Hippocampal formation (tissue), 2 donors: ENCODE measurements around the gene PSMB10.

ENCODE experiments used
- DNase-seq, 2 donors: peaks; one replicate each; lab custom pipeline; 2025; lab: John Stamatoyannopoulos, UW

PSMB10 gene

DNA sequence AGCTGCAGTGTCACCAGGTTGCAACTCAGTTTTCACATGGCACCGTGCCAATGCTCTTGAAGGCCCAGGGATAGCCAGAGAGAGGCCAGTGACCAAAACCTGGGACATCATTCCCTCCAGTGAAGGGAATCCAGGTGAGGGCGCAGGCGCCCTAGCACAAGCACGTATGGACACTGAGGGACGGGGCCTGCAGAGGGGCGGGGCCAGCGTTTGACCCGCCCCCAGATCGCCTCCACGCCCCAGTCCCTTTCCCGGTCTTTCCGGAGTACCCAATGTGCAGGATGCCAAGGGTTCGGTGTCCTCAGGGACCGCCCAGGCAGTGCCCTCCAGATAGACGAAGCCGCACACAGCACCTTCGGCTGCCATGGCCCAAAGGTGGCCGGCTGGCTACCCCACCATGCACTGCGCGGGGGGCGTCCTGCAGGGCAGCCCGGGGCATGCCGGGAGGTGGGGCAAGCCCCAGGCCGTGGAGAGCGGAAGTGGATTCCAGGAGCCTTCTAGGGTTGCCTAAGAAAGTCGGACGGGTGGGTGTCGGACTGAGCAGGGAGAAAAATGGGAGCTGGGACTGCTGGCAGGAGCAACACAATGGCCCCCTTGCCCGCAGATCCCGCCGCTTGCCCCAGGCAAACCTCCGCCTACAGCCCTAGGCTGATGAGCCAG is 27.1 kb upstream of the PSMB10 start:
- DNase-seq, result no peak

DNA sequence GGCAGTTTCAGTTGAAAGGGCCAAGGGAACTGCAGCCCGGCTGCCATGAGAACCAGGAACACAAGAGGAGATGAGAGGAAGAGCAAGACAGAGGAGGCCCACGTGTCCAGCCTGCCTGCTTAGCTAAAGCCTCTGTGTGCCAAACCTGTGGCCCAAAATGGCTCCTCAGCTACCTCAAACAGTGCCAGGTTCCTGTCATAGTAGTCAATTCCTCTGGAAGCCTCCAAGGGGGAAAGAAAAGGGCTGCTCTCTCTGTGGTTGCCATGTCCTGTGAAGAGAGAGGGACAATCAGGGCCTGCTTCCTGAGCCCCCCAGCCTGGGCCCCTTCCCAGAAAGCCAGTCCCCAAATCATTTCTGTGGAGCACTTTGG is 26.6 kb upstream of the PSMB10 start:
- no peak for DNase-seq

DNA sequence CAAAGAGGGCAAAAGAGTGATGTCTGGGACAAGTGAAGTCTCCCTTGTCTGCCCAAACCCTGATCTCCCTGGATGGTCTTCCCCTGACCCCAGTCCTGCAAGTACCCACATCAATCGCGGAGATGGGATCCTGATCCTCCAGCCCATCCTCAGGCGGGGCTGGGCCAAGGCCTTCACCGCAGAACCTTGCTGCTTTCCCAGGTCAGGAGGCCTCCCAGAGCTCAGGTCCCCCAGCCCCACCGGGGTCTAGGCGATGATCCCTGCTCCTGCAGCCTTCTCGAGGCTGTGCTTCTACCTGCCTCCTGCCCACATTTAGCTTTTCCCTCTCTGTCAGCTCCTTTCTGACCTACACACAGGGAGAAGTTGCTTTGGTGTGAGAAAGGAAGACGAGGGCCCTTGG is 25.5 kb upstream of the PSMB10 start:
- DNase-seq, result no peak

DNA sequence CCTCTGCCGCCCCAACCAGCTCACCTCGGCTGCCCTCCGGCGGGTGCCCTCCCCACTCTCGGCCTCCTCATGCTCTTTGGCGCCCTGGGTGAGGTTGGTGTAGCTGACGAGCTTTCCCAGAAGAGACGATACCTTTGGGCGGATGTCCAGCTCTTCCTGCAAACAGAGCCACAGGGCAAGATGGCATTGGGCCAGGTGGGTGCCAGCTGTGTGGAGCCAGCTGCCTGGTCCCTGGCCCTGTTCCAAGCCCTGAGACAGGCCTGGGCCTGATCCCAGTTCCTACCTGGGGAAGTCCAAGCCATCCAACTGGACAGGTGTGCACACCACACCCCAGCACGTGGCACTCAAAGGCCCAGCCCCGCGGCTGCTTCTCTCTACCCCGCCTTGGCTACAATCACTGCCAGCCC is 24.9 kb upstream of the PSMB10 start:
- no peak for DNase-seq

DNA sequence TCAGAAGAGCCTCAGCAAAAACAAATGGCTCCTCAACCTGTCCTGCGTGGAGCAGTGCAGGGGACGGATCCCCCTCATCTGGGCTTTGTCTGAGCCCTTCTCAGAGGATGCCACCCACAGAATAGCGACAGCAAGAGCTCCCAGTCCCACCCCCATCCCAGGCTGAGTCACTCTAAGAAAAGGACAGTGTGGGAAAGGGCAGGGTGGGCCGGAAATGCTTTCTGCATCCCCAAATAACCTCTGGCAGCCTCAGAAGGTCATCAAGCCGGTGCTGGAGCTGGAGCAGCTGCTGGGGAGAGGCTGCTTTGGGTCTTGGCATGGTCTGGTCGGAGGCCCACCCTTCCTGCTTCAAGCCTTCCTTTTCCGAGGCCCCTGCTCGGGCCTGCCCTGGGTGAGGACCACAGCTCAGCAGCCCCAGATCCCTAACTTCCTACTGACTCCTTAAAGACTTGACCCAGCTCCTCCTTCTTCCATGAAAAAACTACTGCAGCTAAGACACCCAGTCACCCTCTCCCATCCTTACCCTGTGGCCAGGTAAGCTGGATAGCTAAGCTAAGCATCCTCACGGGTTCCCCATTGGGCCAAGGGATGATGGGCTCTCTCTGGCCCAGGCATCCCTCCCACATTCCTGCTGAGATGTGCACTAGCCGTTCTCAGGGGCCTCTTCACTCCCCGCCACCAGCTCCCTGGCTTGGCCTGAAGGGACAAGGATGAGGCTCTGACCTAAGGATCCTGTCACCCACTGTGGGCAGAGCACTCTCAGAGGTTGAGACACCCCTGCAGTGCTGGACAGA is 23.1 kb upstream of the PSMB10 start:
- DNase-seq, result no peak

DNA sequence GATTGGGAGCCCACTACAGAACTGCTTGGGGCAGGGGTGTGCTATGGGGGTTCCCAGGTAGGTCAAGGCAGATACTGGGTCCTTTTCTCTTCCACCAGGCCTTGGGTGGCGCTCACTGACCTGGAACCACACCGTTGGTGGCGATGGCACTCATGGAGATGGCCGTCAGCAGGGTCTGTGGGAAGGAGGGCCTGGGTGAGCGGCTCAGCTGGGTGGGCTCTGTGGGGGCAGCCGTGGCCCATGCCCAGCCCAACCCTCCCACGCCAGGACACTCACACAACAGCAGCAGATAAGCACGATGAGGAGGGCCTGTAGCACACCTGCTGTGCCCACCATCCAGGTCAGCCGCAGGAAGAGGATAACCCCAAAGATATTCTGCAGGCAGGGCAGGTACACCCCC is 21.0 kb upstream of the PSMB10 start:
- no peak for DNase-seq

DNA sequence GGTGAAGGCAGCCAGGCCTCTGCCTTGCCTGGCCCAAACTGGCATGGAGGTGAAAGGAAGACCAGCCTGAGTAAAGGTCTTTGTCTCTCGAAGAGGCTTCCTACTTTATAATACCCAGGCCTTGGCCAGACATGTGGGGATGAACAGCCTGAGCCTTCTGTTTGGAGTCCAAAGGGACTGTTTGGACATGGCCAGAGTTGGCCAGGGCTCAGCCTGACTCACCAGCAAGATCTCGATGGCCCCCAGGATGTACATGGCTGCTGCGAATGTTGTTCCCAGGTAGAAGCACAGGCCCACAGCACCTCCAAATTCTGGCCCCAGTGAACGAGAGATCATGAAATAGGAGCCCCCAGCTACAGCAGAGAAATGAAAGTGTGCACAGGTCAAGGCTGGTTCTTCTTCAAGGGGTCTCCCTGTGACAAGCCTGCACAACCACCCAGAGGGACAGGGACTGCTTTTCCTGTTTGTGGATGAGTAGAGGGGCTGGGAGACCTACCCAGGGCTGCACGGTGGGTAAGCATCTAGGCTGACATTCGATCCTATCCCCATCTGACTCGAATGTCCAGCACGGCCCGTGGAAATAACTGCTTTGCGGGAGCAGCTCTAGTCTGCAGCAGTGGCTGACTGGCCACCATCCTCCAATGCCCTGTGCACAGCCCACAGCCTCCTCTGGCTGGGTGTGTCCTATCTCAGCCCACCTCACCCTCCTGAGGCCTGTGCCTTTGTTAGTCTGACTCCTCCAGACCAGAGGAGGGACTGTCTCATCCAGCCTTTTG is 18.0 kb upstream of the PSMB10 start:
- DNase-seq, result no peak

DNA sequence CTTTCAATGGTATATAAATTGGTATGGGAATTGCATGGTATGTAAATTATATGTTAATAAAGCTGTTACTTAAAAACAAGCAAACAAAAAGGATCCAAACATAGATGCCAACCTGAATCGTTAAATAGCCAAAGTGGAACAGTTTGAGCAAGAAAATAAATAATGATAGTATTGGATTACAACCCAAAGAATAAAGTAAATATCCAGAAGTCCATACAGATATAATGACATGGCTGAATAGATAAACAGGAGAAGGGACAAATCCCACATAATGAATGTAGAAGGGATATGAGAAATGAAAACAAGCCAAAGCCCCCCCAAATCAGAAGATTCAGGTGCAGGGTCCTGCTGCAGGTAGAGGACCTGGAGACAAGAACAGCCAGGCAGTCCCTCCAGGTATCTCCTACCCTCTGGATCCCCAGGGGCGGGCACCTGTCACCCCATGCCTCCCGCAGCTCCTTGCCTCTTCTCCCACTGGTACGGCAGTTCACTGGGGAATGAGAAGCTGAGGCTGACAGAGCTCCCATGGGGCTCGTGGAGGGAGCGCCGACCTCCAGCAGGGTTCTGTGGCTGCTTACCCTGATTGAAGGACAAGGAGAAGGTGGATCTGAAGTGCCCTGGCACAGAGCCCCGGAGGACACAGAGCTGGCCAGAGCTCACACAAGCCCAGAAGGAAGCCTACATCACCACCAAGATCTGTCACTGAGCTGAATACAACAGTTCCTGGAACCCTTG is 17.2 kb upstream of the PSMB10 start:
- DNase-seq, result no peak

DNA sequence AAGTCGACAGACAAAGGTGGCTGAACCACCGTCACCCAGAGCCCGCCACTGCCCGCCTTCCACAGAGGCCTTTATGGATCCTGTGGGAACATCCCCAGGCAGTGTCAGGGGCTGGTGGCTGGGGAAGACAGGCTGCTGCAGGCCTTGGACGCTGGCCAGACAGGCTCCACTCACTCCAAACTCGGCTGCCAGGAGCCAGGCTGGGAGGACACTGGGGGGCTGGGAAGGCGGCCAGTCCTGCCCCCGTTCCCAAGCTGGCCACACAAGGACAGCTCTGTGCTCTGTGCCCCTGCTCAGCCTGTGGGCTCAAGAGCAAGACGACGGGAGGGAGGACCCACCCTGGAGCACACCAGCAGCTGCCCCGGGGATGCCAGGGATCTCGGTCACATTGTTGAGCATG is 14.8 kb upstream of the PSMB10 start:
- DNase-seq, result peak; percentile 78 to 92

DNA sequence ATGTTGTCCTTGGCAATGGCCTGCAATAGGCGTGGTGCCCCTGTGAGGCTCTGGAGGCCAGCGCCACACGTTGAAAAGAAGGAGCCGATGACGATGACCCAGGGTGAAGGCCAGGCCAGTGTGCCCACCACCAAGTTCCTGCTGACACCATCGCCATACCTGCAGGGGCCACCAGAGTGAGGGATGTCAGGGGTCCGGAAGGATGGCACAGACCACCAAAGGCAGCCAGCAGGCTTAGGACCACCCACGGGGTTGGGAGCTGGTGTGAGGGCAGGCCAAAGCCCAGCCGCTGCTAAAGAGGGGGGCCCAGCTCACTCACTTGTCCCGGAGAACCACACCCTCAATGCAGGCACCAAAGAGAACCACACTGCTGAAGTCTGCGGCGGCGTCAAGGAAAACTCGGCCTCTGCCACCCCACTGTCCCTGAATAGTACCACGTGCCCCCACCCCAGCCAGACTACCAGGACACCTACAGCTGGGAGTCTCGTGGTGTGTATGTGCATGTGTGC is 13.7 kb upstream of the PSMB10 start:
- no peak for DNase-seq

DNA sequence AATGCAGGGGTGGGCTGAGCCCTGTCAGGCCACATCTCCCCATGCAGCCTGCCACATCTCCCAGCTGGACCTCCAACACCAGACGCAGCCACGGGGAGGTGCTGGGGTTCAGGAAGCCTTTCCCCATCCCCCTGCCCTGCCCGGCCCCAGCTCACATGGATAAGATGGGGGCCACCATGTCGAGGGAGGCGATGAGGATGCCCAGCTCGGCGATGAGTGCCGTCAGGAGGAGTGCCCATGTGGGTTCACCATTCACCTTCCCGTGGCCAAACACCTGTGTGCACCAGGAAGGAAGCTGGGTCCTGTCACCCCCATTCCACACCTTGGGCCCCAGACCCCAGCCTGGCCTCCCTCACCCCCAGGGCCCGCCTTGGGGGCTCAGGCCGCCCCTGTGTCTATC is 13.0 kb upstream of the PSMB10 start:
- no peak for DNase-seq

DNA sequence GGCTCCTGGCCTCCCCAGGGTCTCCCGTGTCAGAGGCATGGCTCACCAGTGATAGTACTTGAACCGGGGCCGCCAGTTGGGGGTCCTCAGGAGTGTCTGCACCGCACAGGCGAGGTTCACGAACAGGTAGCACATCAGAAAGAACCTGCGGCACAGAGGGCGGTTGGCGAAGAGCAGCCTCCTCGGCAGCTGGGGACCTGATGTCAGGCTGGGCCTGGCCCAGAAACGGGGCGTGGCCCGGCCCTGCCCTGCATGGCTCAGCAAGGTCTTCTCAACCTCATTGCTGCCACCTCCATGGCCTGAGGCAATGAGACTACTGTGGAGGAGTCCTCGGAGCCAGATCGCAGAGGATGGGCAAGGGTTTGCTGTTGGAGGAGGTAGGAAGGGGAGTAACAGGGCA is 11.4 kb upstream of the PSMB10 start:
- no peak for DNase-seq

DNA sequence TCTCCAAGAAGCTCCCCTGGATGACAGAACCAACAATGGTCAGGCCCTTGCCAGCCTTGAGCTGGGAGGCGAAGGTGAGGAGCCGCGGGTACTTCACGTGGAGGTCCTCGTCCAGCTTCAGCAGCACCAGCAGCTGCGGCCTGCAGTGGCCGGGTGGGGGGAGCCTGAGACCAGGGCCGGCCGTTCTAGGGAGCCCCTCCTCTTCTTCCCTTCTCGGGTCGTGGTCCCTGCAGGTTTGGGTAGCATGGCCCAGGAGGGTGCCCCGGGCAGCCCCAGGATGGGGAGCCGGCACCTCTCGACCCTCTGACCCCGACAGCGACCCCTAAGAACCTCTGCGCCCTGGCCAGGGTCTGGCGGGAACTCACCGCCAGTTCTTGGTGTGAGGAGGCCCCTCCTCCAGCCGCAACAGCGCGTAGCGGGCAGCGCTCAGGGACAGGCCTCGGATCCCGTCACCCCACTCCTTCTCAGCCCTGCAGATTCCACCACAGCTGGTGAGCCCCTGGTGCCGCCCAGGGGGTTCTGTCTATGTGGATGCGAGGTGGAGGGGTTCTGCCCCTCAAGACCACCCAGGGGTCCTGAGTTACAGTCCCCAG is 10.4 kb upstream of the PSMB10 start:
- DNase-seq, result no peak

DNA sequence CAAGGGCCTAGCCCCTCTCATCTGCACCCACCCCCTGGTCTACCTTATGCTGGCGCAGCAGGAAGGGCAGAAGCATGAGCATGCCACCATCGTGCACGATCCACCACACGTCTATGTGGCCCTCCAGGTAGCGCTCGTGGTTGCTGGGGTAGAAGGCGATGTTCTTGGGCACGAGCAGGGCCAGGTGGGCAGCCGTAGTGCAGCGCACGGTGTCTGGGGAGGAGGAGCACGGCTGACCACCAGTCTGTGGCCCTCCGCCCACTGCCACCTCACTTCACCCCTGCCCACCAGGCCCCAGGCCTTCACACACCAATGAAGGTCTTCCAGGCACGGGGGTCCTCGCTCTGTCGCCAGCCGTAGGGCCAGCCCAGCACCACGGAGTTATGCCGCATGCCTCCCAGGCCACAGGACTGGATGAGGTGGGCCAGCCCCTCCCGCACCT is 9.5 kb upstream of the PSMB10 start:
- no peak for DNase-seq

DNA sequence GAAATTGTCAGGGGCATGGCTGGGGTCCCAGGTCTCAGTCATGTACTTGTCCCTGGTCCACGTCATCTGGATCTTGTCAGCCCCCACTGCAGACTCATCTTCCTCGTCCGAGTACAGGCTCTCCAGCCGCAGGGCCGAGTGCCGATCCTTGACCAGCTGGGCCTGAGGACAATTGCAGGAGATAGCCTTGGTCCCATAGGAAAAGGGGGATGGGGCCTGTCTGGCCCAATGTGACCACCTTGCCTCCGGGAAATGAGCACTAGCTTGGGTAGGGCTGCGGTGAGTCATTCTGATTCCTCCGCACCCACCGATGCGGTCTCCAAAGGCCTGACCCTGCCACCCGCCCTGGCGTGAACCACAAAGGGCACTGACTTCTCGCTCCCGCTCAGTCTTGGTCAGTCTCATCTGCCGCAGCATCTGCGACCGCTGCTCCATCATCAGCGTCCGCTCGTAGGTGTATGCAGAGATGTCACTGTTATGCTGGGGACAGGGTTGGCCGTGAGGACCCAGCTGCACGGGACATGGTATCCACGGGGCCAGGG is 8.8 kb upstream of the PSMB10 start:
- DNase-seq, result no peak

DNA sequence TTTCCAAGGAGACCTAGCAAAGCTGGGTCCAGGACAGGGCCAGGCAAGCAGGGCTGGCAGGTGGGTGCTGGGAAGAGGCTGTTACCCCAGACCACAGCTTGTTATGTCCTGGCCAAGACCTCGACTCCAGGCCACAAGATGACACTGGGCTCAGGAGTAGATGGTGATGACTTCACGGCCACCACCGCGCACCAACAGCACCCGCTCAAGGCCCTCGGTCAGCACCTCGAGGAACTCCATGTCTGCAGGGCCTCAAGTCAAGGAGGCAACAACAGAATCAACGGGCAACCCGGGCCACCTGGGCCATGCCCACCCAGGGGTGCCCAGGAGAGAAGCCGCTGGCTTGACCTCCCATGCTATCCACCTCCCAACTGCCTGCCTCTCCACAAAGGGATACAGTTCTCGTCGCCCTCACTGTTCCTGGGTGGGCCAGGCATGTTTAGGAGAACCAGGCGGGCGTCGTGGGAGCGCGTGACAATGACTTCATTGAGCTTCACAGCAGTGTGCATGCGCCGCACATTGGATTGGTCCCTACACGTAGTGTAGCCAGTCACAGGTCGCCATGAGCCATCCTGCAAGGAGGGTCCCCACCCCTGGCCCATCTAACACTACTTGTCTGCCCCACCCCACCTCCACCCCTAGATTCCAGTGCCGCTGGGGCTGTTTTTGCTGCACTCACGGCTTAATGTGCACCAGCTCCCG is 8.2 kb upstream of the PSMB10 start:
- DNase-seq, result no peak

DNA sequence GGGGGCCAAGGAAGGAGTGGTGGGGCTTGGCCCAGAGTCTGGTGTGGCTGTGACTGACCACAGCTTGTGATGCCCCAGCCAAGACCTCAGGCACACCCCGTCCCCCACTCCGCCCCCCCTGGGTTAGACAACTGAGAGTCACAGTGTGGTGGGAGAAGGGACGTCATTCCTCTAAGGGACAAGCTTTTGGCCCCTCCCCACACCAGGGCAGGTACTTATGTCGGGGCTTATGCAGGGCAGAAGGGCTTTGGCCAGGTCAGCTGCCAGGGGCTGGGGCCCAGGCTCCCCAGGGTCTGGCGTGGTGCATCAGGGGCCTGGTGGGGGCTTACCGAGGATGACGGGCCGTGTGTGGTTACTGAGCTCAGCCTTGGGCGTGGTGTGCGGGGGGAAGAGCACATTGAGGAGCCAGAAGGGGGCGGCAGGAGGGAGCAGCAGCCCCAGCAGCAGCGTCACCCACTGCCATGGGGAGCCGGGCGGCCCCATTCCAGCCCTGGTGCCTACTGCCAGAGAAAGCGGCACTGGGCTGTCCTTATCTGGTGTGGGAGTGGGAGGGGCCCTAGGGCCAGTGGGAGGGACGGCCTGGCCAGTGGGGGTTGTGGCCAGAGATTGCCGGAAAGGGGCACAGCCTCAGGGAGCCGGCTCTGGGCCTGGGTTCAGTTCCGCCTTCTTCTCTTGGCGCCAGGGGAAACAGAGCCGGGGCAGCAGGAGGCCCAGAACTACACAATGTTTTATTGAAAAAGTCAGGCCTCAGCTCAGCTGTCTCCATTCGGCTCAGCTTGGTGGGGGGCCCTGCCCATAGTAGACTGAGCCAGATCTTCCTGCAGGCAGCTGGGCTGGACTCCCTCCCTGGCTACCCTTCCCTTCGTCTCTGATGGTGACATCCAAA is 7.2 kb upstream of the PSMB10 start, which contains the start of gene LCAT:
TSS of gene LCAT (minus strand) at position 502 of the 886 bp plus-strand sequence. CDS start at position 483, 19 bp downstream.
- peak; percentile 70 to 85 for DNase-seq

DNA sequence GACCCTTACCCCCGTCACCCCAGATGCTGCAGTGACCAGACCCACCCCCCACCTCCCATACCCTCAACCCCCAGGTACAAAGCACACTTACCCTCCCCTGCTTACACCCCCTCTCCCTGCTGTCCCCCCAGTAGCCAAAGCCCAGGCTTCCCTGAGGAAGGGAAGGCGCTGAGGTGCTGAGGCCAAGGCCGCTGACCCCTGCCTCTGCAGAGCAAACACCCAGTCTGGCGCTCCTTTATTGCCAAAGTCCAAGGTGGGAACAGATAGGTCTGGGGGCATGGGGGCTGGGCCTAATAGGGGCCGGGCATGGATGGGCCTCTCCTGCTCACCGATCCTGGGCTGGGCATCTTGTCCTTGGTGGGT is 6.6 kb upstream of the PSMB10 start:
- DNase-seq, result no peak

DNA sequence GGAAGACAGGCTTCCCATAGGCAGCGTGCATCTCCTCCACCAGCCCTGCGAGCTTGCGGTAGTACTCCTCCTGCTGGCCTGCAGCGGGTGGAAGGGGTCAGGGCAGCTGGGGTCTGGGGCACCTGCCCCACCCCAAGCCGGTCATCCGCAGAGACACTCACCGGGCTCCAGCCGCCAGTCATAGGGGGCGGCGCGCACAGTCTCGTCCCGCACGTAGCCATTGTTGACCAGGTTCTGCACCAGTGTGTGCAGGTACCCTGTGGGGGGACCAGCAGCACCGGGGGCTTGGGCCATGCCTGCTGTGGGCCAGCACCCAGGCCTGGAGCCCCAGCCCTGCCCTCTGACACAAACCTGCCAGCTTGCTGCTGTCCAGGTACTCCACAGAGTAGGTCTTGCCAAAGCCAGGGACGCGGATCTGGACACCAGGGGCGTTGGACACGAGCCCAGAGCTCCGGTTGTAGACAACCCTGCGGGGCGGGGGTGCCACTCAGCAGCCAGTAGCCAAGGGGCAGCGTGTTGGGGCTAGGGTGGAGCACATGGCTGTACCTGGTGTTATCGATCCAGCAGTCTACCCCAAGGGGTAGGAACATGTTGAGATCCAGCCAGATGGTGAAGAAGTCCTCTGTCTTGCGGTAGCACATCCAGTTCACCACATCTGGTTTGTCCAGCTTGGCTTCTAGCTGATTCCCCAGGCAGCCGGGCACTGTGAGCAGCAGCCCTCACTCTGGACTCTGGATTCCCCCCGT is 6.0 kb upstream of the PSMB10 start:
- DNase-seq, result no peak
